Lower lobe of right lung (tissue), 2 donors: ENCODE data around the gene DAP. TPM values are rescaled to one million over a fixed set of nuclear protein-coding genes. Genes with fewer than 3 reads are reported as not detected.

Source experiments
- ATAC-seq, 2 donors: fragments of 200-7000 bp; cut with Tn5 transposase; one replicate each; pipeline ENCODE4 v1.9.1; 2020 to 2022; ENCODE audit warnings: mild to moderate bottlenecking in 2 of 2, moderate library complexity in 2 of 2
- DNase-seq: peaks from one replicate; pipeline ENCODE4 v3.0.0-alpha.2; 2020
- H3K27ac ChIP-seq: fragments of 200-600 bp; one replicate; pipeline ENCODE4 v1.8.0; 2022
- H3K27me3 ChIP-seq: fragments of 200-600 bp; one replicate; pipeline ENCODE4 v1.8.0; 2022; ENCODE audit warnings: low read depth
- H3K36me3 ChIP-seq: fragments of 200-600 bp; one replicate; pipeline ENCODE4 v1.8.0; 2022; ENCODE audit warnings: mild to moderate bottlenecking
- H3K4me1 ChIP-seq: fragments of 200-600 bp; one replicate; pipeline ENCODE4 v1.8.0; 2022
- H3K4me3 ChIP-seq: fragments of 200-600 bp; one replicate; pipeline ENCODE4 v1.8.0; 2022; ENCODE audit warnings: mild to moderate bottlenecking
- H3K9me3 ChIP-seq: fragments of 200-600 bp; one replicate; pipeline ENCODE4 v1.8.0; 2022
- intact Hi-C: fragments of 100-400 bp; cut with DNase I; formaldehyde crosslinking; loops from one replicate; pipeline ENCODE4 v1.11.0; 2022
- total RNA-seq: library from RNA; stranded (reverse); fragmentation: NEBNext Ultra II Directional; extraction: Animal tissue kit (Norgen Biotek cat#: 25700); gene quantifications from one replicate; pipeline ENCODE4 v1.2.1, GENCODE V29; 2021
- TF ChIP-seq, protein P1 (sequence below): fragments of 200-600 bp; IDR thresholded peaks from one replicate; pipeline ENCODE4 v1.8.0; 2022; ENCODE audit warnings: antibody characterized with exemption, mild to moderate bottlenecking
- donor health status: DM: no; HTN: yes; CAD: no; lungs with severe emphysema.

The DAP gene
- total RNA-seq, 1 donor from 2014 or later = 89.8 TPM

DNA sequence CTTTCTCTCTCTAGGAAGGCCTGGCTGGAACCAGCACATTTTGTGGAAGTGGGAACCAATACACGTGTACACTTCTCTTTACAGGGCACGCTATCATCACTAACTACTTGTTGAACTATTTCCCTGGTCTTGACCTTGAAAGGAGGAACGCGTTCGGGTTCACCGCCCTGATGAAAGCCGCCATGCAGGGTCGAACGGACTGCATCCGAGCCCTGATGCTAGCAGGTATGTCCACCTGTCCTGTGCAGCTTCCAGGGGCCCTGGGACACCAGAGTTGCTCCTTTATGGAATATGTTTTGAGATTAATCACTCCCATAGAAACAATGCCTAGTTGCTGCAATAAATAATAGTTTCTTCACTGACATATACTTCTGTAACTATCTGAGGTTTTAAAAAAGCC lies 123.1 kb downstream of the DAP start:
- intact Hi-C loops = no loop called here
- TF ChIP-seq, protein P1, sequence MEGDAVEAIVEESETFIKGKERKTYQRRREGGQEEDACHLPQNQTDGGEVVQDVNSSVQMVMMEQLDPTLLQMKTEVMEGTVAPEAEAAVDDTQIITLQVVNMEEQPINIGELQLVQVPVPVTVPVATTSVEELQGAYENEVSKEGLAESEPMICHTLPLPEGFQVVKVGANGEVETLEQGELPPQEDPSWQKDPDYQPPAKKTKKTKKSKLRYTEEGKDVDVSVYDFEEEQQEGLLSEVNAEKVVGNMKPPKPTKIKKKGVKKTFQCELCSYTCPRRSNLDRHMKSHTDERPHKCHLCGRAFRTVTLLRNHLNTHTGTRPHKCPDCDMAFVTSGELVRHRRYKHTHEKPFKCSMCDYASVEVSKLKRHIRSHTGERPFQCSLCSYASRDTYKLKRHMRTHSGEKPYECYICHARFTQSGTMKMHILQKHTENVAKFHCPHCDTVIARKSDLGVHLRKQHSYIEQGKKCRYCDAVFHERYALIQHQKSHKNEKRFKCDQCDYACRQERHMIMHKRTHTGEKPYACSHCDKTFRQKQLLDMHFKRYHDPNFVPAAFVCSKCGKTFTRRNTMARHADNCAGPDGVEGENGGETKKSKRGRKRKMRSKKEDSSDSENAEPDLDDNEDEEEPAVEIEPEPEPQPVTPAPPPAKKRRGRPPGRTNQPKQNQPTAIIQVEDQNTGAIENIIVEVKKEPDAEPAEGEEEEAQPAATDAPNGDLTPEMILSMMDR = no peak
- Histone ChIP-seq H3K36me3 (no peaks in the 10 kb centered on the region), H3K9me3 (no peaks in the 10 kb centered on the region), H3K27me3 (no peaks in the 10 kb centered on the region), H3K4me1 (peaks cover 8% of the 10 kb centered on the region), H3K4me3 (no peak overlapping the region), H3K27ac (no peak overlapping the region)
- DNase-seq = no peak
- no peak for ATAC-seq

DNA sequence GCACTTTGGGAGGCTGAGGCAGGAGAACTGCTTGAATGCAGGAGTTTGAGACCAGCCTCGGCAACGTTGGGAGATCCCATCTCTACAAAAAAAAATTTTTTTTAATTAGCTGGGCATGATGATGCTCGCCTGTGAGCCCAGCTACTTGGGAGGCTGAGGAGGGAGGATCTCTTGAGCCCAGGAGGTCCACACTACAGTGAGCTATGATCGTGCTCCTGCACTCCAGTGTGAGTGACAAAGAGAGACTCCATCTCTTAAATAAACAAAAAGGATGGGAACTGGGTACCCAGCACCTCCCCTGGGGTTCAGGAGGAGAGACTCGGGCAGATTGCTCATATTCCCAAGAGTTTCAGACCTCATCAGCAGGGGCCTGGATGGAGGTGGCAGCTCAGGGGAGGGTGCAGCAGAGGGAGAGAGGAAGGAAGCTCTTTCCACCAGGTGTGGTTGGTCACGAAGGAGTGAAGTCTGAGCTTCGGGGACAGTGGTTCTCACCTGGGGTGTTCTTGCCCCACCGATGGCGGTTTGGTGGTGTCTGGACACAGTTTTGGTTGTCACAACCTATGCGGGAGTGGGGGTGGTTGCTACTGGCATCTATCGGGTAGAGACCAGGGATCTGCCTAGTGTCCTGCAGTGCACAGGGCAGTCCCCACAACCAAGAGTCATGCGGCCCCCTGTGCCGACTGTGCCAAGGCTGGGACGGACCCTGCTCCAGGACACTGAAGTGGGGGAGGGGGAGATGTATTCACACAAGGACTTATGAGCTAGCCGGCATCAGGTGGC lies 124.5 kb downstream of the DAP start:
- ATAC-seq (no peak), DNase-seq (no peak)
- Histone ChIP-seq H3K4me1 (peaks cover 13% of the 10 kb centered on the region), H3K9me3 (no peaks in the 10 kb centered on the region), H3K27me3 (no peaks in the 10 kb centered on the region), H3K36me3 (no peaks in the 10 kb centered on the region), H3K4me3 (no peak overlapping the region), H3K27ac (no peak overlapping the region)
- intact Hi-C loops = no loop called here
- TF ChIP-seq, protein P1 = no peak

DNA sequence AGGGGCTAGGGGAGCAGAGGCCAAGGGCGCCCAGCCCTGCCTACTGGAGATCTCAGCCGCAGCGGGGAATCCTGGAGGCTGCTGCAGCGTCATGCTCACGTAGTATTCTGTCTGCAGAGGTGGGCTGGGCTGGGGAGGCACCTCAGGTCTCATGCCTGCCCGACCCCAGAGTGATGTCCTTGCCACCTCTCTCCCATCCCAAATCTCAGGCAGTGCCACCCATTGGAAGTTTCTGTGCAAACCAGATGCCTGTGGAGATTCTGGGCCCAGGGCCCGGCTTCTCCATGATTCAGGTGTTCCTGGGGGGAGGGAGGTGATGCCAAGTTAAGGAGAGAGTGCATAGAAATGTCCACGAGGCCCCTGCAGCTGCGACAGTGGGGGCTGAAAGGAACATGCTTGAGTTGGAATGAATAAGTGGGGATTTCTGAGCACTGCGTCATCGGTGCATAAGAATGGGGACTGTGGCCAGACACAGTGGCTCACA lies 125.1 kb downstream of the DAP start:
- DNase-seq = no peak

DNA sequence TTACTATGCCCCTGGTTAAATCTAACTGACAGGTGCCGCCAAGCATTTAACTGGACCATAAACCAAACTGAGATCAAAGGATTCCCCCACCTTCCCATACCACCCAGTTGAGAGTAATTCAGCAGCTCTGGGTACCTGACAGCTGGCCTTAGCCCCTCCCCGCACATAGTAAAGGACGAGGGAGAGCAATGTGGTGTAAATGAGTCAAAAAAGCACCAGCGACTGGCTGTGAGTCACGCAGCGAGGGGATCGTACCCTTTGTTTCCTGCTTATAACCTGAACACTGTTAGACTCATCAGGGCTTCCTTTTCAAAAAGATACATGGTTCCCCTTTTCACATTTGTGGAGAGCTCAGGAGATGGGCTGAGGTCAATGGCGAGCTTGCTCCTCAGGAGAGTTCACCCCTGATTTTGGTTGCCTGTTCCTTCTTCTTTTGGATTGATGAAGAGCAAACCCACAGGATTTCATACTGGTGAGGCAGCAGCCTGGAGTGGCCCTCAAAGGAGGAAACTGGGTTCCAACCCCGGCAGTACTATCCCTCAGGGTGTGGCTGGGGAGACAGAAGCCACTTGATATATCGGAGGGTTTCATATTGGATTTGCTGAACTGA lies 125.7 kb downstream of the DAP start:
- DNase-seq = no peak
- intact Hi-C loops = no loop called here
- Histone ChIP-seq H3K27ac (no peak overlapping the region), H3K27me3 (no peaks in the 10 kb centered on the region), H3K36me3 (no peaks in the 10 kb centered on the region), H3K4me3 (no peak overlapping the region), H3K9me3 (no peaks in the 10 kb centered on the region), H3K4me1 (peaks cover 13% of the 10 kb centered on the region)
- peak in 1 of 2 donors; percentile 41 for ATAC-seq
- TF ChIP-seq, protein P1 = no peak

More for the DNA sequence above, 125.1 kb downstream of the DAP start:
- H3K4me3 ChIP-seq = no peak overlapping the region
- no peaks in the 10 kb centered on the region for H3K36me3 ChIP-seq
- peaks cover 13% of the 10 kb centered on the region for H3K4me1 ChIP-seq
- TF ChIP-seq, protein P1 = no peak
- intact Hi-C loops = no loop called here
- no peaks in the 10 kb centered on the region for H3K9me3 ChIP-seq
- H3K27me3 ChIP-seq = no peaks in the 10 kb centered on the region
- no peak for ATAC-seq
- H3K27ac ChIP-seq = no peak overlapping the region

DNA sequence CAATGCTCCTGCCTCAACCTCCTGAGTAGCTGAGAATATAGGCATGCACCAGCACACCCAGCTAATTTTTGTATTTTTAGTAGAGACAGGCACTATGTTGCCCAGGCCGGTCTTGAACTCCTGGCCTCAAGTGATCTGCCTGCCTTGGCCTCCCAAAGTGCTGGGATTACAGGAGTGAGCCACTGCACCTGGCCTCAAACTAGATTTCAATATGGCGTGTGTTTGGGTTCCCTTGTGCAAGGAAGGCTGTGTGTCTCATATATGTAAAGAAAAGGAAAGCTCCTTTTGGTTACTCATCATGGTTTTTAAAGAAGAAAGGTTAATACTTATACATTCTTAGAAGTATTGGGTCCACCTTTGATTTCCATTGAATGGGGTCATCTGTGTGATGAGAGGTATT lies 126.5 kb downstream of the DAP start:
- no peak for DNase-seq
- Histone ChIP-seq H3K27ac (no peak overlapping the region), H3K27me3 (no peaks in the 10 kb centered on the region), H3K36me3 (no peaks in the 10 kb centered on the region), H3K9me3 (no peaks in the 10 kb centered on the region), H3K4me3 (no peak overlapping the region), H3K4me1 (peaks cover 13% of the 10 kb centered on the region)
- ATAC-seq = no peak
- TF ChIP-seq, protein P1 = no peak
- intact Hi-C loops = no loop called here
